Measurements from ENCODE around the gene TPRA1.

DNA sequence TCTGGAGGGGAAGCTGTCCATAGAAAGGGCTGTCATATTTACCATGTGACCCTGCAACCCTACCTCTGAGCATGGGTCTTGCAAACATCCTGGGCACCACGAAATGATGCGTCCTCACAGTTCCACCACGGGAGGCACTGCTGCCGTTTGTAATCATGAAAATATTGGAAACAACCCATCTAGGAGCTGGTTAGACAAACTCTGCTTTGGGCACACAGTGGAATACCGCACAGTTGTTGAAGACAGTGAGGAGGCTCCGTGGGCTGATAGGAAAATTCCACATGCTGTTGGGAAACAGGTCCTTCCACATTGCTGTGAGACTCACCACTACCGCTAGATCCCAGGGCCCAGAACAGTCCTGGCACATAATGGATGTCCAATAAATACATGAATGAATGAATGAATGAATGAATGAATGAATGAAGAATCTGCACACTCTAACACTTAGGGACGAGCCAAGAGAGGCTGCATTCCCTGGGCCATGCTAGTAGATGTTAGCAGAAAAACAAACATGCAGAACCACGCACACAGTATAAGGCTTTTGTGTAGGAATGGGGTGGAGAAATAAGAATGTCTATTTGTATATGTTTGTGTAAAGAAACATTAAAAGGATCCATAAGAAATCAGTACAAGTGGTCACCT is 40.6 kb downstream of the TPRA1 start:
- TF ChIP-seq TAF1 (IDR thresholded peaks at IDR 0.05; ENCODE audit: borderline replicate concordance, low read depth, low read length) (no peak), POLR2AphosphoS5 (IDR thresholded peaks at IDR 0.05; ENCODE audit: low read depth, low read length) (no peak), POLR2A (IDR thresholded peaks at IDR 0.05; ENCODE audit: low read depth, low read length) (no peak)

Data from GM12892 (cell line).